Transverse colon (tissue), 4 donors: ENCODE results near the gene PHF5A. TPM values are rescaled to one million over a fixed set of nuclear protein-coding genes. Genes with fewer than 3 reads are reported as not detected.

Experiments used
- DNase-seq: peaks from one replicate; pipeline ENCODE4 v3.0.0-alpha.2; 2019
- H3K27ac ChIP-seq, 4 donors: fragments of 200-600 bp; sonication (generic); 2 replicates each; pipeline ENCODE4 v1.5.1; 2016 to 2018; ENCODE audit warnings: inconsistent platforms in 4 of 4
- H3K27me3 ChIP-seq: fragments of 200-600 bp; sonication (generic); 2 replicates; pipeline ENCODE4 v1.5.1; 2017; ENCODE audit warnings: inconsistent platforms
- H3K36me3 ChIP-seq, 4 donors: fragments of 200-600 bp; sonication (generic); 2 replicates each; pipeline ENCODE4 v1.5.1; 2017 to 2019; ENCODE audit warnings: inconsistent platforms in 4 of 4
- H3K4me1 ChIP-seq, 4 donors: fragments of 200-600 bp; sonication (generic); 2 replicates each; pipeline ENCODE4 v1.5.1; 2017 to 2020; ENCODE audit warnings: inconsistent platforms in 4 of 4
- H3K4me3 ChIP-seq, 4 donors: fragments of 200-600 bp; sonication (generic); 1 replicate in 1 of 4; 2 replicates in 3 of 4; pipeline versions ENCODE4 v1.5.1 to v1.6.1; 2017 to 2019; ENCODE audit warnings: inconsistent platforms in 4 of 4
- H3K9me3 ChIP-seq, 2 donors: fragments of 200-600 bp; sonication (generic); 2 replicates each; pipeline ENCODE4 v1.5.1; 2017 to 2019; ENCODE audit warnings: inconsistent platforms in 2 of 2
- EP300 ChIP-seq: sonication (generic); formaldehyde crosslinking; IDR thresholded peaks from one replicate; pipeline ENCODE4 v1.6.1; 2017; ENCODE audit warnings: antibody characterized with exemption, low read depth
- POLR2A ChIP-seq: fragments of 450-650 bp; IDR thresholded peaks from one replicate; pipeline ENCODE4 v1.6.1; 2016; ENCODE audit warnings: antibody characterized with exemption, mild to moderate bottlenecking, moderate library complexity
- POLR2AphosphoS5 ChIP-seq, 3 donors: sonication (generic); formaldehyde crosslinking; IDR thresholded peaks; one replicate each; pipeline ENCODE4 v1.6.1; 2016; ENCODE audit warnings: antibody characterized with exemption in 3 of 3
- WGBS, 2 donors: methylation state at CpG; one replicate each; pipeline ENCODE4 v1.1.5; 2018; ENCODE audit warnings: low coverage in 1 of 2; 5-methylcytosine and 5-hydroxymethylcytosine counted together
- in situ Hi-C, 4 donors: fragments of 200-750 bp; cut with MboI; loops; one replicate each; pipeline versions ENCODE4 v1.15.0 to v1.15.1; 2017; ENCODE audit warnings: low sequenced_read_pairs in 3 of 4, low pct_ligation_motif_present in 1 of 4, low pct_unique_long_range_greater_than_20kb in 1 of 4
- intact Hi-C: fragments of 100-400 bp; cut with DNase I; formaldehyde crosslinking; loops from one replicate; pipeline ENCODE4 v1.15.1; 2023; ENCODE audit warnings: low total_unique reads
- total RNA-seq, 4 donors: library from RNA; depleted of rRNA; stranded (reverse); fragments of >200 nt; gene quantifications; one replicate each; pipeline ENCODE4 v1.1.0, GENCODE V29; 2016
- TF ChIP-seq, protein P1 (sequence below), 5 experiments: fragments of 200-600 bp in 3 of 5; fragments of 450-650 bp in 2 of 5; sonication (generic) in 3 of 5; IDR thresholded peaks; 1 replicate in 2 of 5; 2 replicates in 3 of 5; pipeline ENCODE4 v1.5.1; 2016 to 2017; ENCODE audit warnings: antibody characterized with exemption in 5 of 5, inconsistent platforms in 3 of 5, mild to moderate bottlenecking in 2 of 5, moderate library complexity in 1 of 5

PHF5A gene
- total RNA-seq, 4 donors from 2014 or later, result 3.0 to 33.9 (median 25.0) TPM

DNA sequence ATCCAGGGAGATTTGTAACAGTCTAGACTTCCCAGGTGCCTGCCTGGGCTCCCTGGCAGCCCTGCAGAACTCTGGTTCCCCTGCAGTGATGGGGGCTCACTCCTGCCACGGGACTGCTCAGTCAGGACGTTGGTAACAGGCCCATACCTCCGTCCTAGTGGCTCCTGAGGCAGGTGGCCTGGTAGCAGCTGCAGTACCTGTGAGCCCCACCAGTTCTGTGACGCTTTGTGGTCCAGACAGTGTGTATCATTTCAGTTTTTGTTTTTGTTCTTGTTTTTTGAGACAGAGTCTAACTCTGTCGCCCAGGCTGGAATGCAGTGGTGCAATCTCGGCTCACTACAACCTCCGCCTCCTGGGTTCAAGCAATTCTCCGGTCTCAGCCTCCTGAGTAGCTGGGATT, 48.0 kb upstream of the PHF5A start:
- 93% methylated on average over 8 of the region's 8 CpGs; no CpG with 5 or more reads in 1 of the 2 donors for WGBS, 2 donors
- no peak overlapping the region for H3K27ac ChIP-seq
- no peak overlapping the region for H3K4me3 ChIP-seq
- H3K9me3 ChIP-seq, result no peaks in the 10 kb centered on the region
- H3K36me3 ChIP-seq, result peaks cover 0 to 39% (median 13%) of the 10 kb centered on the region in 4 donors
- DNase-seq, result no peak
- TF ChIP-seq POLR2AphosphoS5 (IDR thresholded peaks at IDR 0.05), result no peak
- no peak for TF ChIP-seq EP300
- TF ChIP-seq, protein P1, sequence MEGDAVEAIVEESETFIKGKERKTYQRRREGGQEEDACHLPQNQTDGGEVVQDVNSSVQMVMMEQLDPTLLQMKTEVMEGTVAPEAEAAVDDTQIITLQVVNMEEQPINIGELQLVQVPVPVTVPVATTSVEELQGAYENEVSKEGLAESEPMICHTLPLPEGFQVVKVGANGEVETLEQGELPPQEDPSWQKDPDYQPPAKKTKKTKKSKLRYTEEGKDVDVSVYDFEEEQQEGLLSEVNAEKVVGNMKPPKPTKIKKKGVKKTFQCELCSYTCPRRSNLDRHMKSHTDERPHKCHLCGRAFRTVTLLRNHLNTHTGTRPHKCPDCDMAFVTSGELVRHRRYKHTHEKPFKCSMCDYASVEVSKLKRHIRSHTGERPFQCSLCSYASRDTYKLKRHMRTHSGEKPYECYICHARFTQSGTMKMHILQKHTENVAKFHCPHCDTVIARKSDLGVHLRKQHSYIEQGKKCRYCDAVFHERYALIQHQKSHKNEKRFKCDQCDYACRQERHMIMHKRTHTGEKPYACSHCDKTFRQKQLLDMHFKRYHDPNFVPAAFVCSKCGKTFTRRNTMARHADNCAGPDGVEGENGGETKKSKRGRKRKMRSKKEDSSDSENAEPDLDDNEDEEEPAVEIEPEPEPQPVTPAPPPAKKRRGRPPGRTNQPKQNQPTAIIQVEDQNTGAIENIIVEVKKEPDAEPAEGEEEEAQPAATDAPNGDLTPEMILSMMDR (IDR thresholded peaks at IDR 0.05), result no peak
- peaks cover 0 to 21% (median 2%) of the 10 kb centered on the region in 4 donors for H3K4me1 ChIP-seq
- in situ Hi-C loops (loop anchor here in 3 of 4 donors (5.0 to 10.0 kb wide), 2 partner anchors 109 to 112 kb away; no protein-coding TSS in a partner anchor), intact Hi-C loops (loop anchor here (5.0 kb wide), 1 partner anchor 114 kb away; no protein-coding TSS in a partner anchor)
- H3K27me3 ChIP-seq, result no peaks in the 10 kb centered on the region

DNA sequence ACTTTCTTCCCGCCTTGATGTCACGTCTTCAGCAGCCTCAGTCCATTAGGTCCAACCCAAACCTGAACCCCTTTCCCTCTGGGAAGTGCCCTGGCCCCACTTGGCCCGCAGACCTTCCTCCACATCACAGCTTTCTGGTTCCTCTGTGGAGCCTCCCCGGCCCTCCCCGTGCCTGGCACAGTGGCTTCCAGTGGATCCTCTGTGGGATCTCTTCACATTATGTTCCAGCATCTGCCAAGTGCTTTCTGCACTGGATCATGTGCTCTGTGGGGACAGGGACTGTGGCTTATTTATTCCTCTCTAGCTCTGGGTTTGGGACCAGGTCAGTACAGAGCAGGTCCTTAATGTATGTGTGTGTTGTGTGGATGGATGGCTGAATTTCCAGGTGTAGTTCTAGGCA, 44.9 kb upstream of the PHF5A start:
- Histone ChIP-seq H3K4me3 (no peak overlapping the region), H3K4me1 (peaks cover 0 to 23% (median 2%) of the 10 kb centered on the region in 4 donors), H3K27ac (peak overlapping the region in 1 of 4 donors; percentile 19), H3K27me3 (no peaks in the 10 kb centered on the region), H3K36me3 (peaks cover 0 to 41% (median 18%) of the 10 kb centered on the region in 4 donors), H3K9me3 (no peaks in the 10 kb centered on the region)
- intact Hi-C loops, result no loop called here
- DNase-seq, result no peak
- TF ChIP-seq POLR2A (no peak), EP300 (no peak), POLR2AphosphoS5 (IDR thresholded peaks at IDR 0.05) (no peak)
- TF ChIP-seq, protein P1 (IDR thresholded peaks at IDR 0.05), result no peak
- in situ Hi-C loops, result loop anchor here in 1 of 4 donors (10.0 kb wide), 1 partner anchor 109 kb away; no protein-coding TSS in a partner anchor
- 83% methylated on average over 5 of the region's 5 CpGs; no CpG with 5 or more reads in 1 of the 2 donors for WGBS, 2 donors

DNA sequence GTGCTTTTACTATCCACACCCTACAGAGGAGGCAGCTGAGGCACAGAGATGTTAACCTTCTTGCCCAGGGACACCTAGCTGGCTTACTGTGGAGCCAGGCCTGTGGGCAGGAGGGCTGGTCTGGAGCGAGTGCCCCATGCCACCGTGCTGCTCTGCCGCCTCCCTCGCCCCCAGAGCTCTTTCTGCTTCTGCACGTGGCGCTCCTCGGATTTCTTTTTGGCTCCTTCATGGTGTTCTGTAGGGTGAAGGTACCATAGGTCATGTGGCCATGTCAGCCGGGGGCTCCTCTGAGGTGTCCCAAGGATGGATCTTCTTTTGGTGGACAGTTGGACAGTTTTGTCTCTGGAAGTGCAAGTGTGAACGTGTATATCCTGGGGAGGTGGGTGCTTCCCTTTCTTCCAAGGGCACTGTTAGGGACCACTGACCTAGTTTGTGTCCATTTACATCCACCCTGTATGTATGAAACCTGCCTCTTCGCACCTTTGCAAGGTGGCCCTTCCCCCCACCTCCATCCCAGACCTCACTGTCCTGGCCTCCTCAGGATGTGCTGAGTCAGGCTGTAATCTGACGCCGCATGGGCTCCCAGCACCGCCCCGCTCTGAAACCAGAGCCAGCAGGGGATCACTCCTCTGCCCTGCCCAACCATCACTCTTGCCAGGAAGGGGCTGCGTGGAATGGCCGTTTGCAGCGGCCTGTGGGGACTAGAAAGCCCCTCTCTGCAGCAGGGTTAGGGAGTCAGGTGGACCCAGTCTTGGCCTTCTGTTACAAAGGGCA, 44.1 kb upstream of the PHF5A start:
- peak overlapping the region in 2 of 4 donors; percentile 2 to 19 for H3K27ac ChIP-seq
- DNase-seq, result no peak
- WGBS, 2 donors, result 94% methylated on average over 16 of the region's 17 CpGs; no CpG with 5 or more reads in 1 of the 2 donors

DNA sequence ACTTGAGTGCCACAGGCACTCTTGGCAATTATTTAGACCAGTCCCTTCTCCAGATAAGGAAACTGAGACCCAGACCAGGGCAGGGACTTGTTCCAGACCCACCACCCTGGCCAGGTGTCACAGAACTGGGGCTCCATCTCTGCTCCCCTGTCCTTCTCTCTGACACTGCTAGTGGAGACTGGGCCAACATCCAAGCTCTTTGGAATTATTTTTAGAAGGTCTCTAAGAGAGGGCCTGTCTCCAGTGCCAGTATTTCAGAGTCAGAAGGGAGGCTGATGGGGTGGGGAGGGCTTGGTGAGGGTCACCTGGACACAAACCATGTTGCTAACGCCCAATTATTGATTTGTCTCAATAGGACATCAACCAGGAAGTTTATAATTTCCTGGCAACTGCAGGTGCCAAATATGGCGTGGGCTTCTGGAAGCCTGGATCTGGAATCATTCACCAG, 43.1 kb upstream of the PHF5A start:
- DNase-seq, result no peak
- no peaks in the 10 kb centered on the region for H3K27me3 ChIP-seq
- H3K4me3 ChIP-seq, result no peak overlapping the region
- in situ Hi-C loops, result loop anchor here in 1 of 4 donors (10.0 kb wide), 1 partner anchor 107 kb away; no protein-coding TSS in a partner anchor
- H3K4me1 ChIP-seq, result peaks cover 0 to 13% (median 2%) of the 10 kb centered on the region in 4 donors
- TF ChIP-seq, protein P1 (IDR thresholded peaks at IDR 0.05), result no peak
- TF ChIP-seq POLR2A (no peak), POLR2AphosphoS5 (IDR thresholded peaks at IDR 0.05) (no peak), EP300 (no peak)
- H3K27ac ChIP-seq, result peak overlapping the region in 3 of 4 donors; percentile 2 to 13 (median 6)
- no peaks in the 10 kb centered on the region for H3K9me3 ChIP-seq
- intact Hi-C loops, result no loop called here
- 68% methylated on average over 2 of the region's 2 CpGs; no CpG with 5 or more reads in 1 of the 2 donors for WGBS, 2 donors
- peaks cover 0 to 44% (median 21%) of the 10 kb centered on the region in 4 donors for H3K36me3 ChIP-seq

More for the DNA sequence above, 44.1 kb upstream of the PHF5A start:
- Histone ChIP-seq H3K4me1 (peaks cover 0 to 17% (median 2%) of the 10 kb centered on the region in 4 donors), H3K9me3 (no peaks in the 10 kb centered on the region), H3K4me3 (no peak overlapping the region), H3K36me3 (peaks cover 0 to 43% (median 21%) of the 10 kb centered on the region in 4 donors), H3K27me3 (no peaks in the 10 kb centered on the region)
- intact Hi-C loops (no loop called here), in situ Hi-C loops (loop anchor here in 1 of 4 donors (10.0 kb wide), 1 partner anchor 108 kb away; no protein-coding TSS in a partner anchor)
- TF ChIP-seq POLR2A (no peak), POLR2AphosphoS5 (IDR thresholded peaks at IDR 0.05) (no peak), EP300 (no peak)
- TF ChIP-seq, protein P1 (IDR thresholded peaks at IDR 0.05), result no peak
